ENCODE results near the gene NXNL2. TPM values are rescaled to one million over a fixed set of nuclear protein-coding genes. Genes with fewer than 3 reads are reported as not detected.

Gene NXNL2
- total RNA-seq, 2 experiments from 2014 or later = not detected

- no peak for DNase-seq
- peaks cover 3% of the 10 kb centered on the region for H3K9me3 Mint-ChIP-seq (ENCODE audit: insufficient read depth)
- ATAC-seq = no peak
- no peaks in the 10 kb centered on the region for H3K4me1 Mint-ChIP-seq (ENCODE audit: low read depth)
- peaks cover 10% of the 10 kb centered on the region for H3K27me3 Mint-ChIP-seq (ENCODE audit: low read depth)
- no peak overlapping the region for H3K27ac Mint-ChIP-seq
- ChIA-PET CTCF (no interaction called here), POLR2A (no interaction called here)
- no peaks in the 10 kb centered on the region for H3K36me3 Mint-ChIP-seq (ENCODE audit: low read depth)
- H3K4me3 Mint-ChIP-seq = no peak overlapping the region
These were observed 20.7 kb upstream of the NXNL2 start for GRCh38 chr9:88514247-88514646.

- Mint-ChIP-seq H3K4me1 (ENCODE audit: low read depth) (no peaks in the 10 kb centered on the region), H3K36me3 (ENCODE audit: low read depth) (no peaks in the 10 kb centered on the region), H3K9me3 (ENCODE audit: insufficient read depth) (no peaks in the 10 kb centered on the region), H3K27ac (no peak overlapping the region), H3K4me3 (no peak overlapping the region), H3K27me3 (ENCODE audit: low read depth) (peaks cover 2% of the 10 kb centered on the region)
- ChIA-PET POLR2A (no interaction called here), CTCF (interaction anchor here (1.2 kb wide), 1 partner anchor 11 kb away, joined by 3 read pairs; no protein-coding TSS in a partner anchor)
- ATAC-seq = no peak
- no peak for DNase-seq
These were observed 13.7 kb upstream of the NXNL2 start for GRCh38 chr9:88521308-88521707.

- DNase-seq (no peak), ATAC-seq (no peak)
- Mint-ChIP-seq H3K27ac (no peak overlapping the region), H3K4me3 (no peak overlapping the region), H3K4me1 (ENCODE audit: low read depth) (no peaks in the 10 kb centered on the region), H3K36me3 (ENCODE audit: low read depth) (no peaks in the 10 kb centered on the region), H3K9me3 (ENCODE audit: insufficient read depth) (no peaks in the 10 kb centered on the region), H3K27me3 (ENCODE audit: low read depth) (peaks cover 5% of the 10 kb centered on the region)
- CTCF ChIA-PET = no interaction called here
- POLR2A ChIA-PET = no interaction called here
These were observed 12.6 kb upstream of the NXNL2 start for GRCh38 chr9:88522360-88522759.

- Mint-ChIP-seq H3K9me3 (ENCODE audit: insufficient read depth) (no peaks in the 10 kb centered on the region), H3K27ac (no peak overlapping the region), H3K4me3 (no peak overlapping the region), H3K27me3 (ENCODE audit: low read depth) (peaks cover 5% of the 10 kb centered on the region), H3K4me1 (ENCODE audit: low read depth) (no peaks in the 10 kb centered on the region), H3K36me3 (ENCODE audit: low read depth) (no peaks in the 10 kb centered on the region)
- ChIA-PET CTCF (no interaction called here), POLR2A (no interaction called here)
- ATAC-seq = no peak
- DNase-seq = no peak
These were observed 11.9 kb upstream of the NXNL2 start for GRCh38 chr9:88523056-88523455.

GRCh38 chr9:88524911-88525310, 10.1 kb upstream of the NXNL2 start:
- Mint-ChIP-seq H3K27ac (no peak overlapping the region), H3K4me1 (ENCODE audit: low read depth) (no peaks in the 10 kb centered on the region), H3K9me3 (ENCODE audit: insufficient read depth) (no peaks in the 10 kb centered on the region), H3K36me3 (ENCODE audit: low read depth) (no peaks in the 10 kb centered on the region), H3K27me3 (ENCODE audit: low read depth) (peaks cover 10% of the 10 kb centered on the region), H3K4me3 (no peak overlapping the region)
- DNase-seq (no peak), ATAC-seq (no peak)
- CTCF ChIA-PET = no interaction called here
- POLR2A ChIA-PET = no interaction called here

DNA sequence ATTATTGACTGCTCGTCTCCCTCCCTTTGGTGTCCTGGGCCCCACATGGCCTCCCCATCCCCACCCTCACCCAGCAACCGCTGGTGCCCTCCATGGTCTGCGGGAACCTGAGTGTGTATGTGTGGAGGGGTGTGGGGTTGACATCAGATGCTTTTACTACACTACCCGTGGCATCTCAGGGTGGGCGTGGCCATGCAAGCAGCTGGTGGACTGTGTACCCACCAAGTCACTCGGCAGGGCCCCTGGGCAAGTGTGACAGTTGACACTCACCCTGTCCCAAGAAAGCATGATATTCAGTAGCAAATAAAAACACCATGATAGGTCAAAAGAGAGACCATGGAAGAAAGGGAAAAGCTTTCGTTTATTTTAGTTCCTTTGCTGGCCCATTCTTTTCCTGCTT, 7.4 kb upstream of the NXNL2 start:
- CTCF ChIA-PET = no interaction called here

DNA sequence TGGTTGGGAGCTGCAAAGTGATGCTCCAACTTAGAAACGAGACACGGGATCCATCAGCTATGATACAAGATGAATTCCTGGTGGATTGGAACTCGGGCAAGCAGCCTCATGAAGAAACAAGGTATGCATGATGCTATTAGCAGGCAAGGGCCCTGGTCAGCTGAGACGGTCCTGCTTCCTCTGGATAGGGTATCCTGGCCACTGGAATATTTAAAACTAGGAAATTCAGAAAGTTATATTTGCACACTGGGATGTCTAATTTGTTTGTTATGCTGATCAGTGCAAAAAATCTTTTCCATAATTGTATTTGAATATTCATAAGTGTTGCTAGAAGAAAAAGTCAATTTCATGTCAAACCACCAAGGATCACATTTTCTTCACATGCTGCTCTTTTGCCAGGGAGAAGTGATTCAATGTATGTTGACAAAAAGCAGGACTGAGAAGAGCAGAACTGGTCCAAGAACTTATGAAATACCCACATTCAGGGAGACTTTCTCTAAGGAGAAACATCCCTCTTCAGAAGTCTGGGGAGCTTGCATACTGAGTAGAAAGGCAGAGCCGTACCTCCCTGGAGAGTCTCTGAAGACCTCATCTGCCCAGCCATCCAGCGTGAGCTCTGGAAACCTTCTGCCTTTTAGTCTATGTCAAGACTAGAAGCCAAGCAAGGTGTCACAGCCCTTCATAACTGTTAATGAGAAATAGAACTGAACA, 6.7 kb upstream of the NXNL2 start:
- no peaks in the 10 kb centered on the region for H3K9me3 Mint-ChIP-seq (ENCODE audit: insufficient read depth)
- ATAC-seq (no peak), DNase-seq (no peak)
- H3K4me1 Mint-ChIP-seq (ENCODE audit: low read depth) = peaks cover 8% of the 10 kb centered on the region
- no peaks in the 10 kb centered on the region for H3K36me3 Mint-ChIP-seq (ENCODE audit: low read depth)
- ChIA-PET CTCF (no interaction called here), POLR2A (no interaction called here)
- H3K27me3 Mint-ChIP-seq (ENCODE audit: low read depth) = peaks cover 24% of the 10 kb centered on the region
- H3K27ac Mint-ChIP-seq = no peak overlapping the region
- no peak overlapping the region for H3K4me3 Mint-ChIP-seq

More for the DNA sequence above, 7.4 kb upstream of the NXNL2 start:
- ATAC-seq = no peak
- Mint-ChIP-seq H3K4me3 (no peak overlapping the region), H3K36me3 (ENCODE audit: low read depth) (no peaks in the 10 kb centered on the region), H3K27ac (no peak overlapping the region), H3K9me3 (ENCODE audit: insufficient read depth) (no peaks in the 10 kb centered on the region), H3K27me3 (ENCODE audit: low read depth) (peaks cover 18% of the 10 kb centered on the region), H3K4me1 (ENCODE audit: low read depth) (peaks cover 3% of the 10 kb centered on the region)
- POLR2A ChIA-PET = no interaction called here
- DNase-seq = no peak

DNA sequence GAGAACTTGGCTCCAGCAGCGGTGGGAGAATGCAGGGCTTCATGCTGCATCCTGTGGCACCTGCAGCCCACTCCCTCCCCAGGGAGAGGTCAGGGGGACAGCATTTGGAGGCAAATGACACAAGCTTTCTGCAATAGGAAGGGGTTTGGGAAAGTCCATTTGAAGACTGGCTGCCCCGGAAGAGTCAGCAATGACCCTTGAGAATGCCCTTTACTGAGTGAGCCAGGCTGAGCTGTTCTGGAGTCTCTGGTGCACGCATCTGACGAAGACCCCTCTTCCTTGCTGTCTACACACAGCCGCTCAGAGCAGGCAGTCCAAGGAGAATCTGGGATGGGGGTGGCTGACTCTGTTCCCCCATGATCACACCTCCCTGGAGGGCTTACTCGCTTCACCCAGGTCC, 5.5 kb upstream of the NXNL2 start:
- no peak for DNase-seq
- Mint-ChIP-seq H3K4me3 (no peak overlapping the region), H3K4me1 (ENCODE audit: low read depth) (peaks cover 9% of the 10 kb centered on the region), H3K36me3 (ENCODE audit: low read depth) (no peaks in the 10 kb centered on the region), H3K27ac (no peak overlapping the region), H3K27me3 (ENCODE audit: low read depth) (peaks cover 34% of the 10 kb centered on the region), H3K9me3 (ENCODE audit: insufficient read depth) (no peaks in the 10 kb centered on the region)
- no peak for ATAC-seq
- ChIA-PET CTCF (no interaction called here), POLR2A (no interaction called here)

DNA sequence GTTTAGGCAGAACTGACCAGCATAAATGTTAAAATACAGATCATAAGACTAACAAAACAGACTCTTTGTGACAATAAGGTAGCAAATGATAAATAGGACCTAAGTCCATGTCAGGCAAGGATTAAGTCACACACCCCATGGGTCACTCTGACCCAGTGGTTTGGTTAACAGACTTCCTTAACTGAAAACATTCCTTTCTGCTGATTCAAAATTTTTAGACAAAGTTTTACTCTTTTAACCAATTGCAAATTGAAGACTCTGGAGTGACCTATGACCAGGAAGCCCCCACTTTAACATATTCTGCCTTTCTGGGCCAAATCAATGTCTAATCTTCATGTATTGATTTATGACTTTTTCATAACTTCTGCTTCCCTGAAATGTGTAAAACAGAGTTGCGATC, 4.9 kb upstream of the NXNL2 start:
- DNase-seq (no peak), ATAC-seq (no peak)
- H3K4me3 Mint-ChIP-seq = no peak overlapping the region
- H3K4me1 Mint-ChIP-seq (ENCODE audit: low read depth) = peaks cover 10% of the 10 kb centered on the region
- POLR2A ChIA-PET = no interaction called here
- CTCF ChIA-PET = no interaction called here
- H3K9me3 Mint-ChIP-seq (ENCODE audit: insufficient read depth) = no peaks in the 10 kb centered on the region
- H3K27ac Mint-ChIP-seq = no peak overlapping the region
- peaks cover 34% of the 10 kb centered on the region for H3K27me3 Mint-ChIP-seq (ENCODE audit: low read depth)
- no peaks in the 10 kb centered on the region for H3K36me3 Mint-ChIP-seq (ENCODE audit: low read depth)

GRCh38 chr9:88531920-88532698, 2.9 kb upstream of the NXNL2 start:
- Mint-ChIP-seq H3K4me1 (ENCODE audit: low read depth) (peaks cover 19% of the 10 kb centered on the region), H3K4me3 (no peak overlapping the region), H3K9me3 (ENCODE audit: insufficient read depth) (no peaks in the 10 kb centered on the region), H3K27me3 (ENCODE audit: low read depth) (peaks cover 41% of the 10 kb centered on the region), H3K27ac (no peak overlapping the region), H3K36me3 (ENCODE audit: low read depth) (no peaks in the 10 kb centered on the region)
- POLR2A ChIA-PET = no interaction called here
- DNase-seq (peak; percentile 33), ATAC-seq (no peak)
- CTCF ChIA-PET = interaction anchor here (1.5 kb wide), 1 partner anchor 11 kb away, joined by 3 read pairs; no protein-coding TSS in a partner anchor

DNA sequence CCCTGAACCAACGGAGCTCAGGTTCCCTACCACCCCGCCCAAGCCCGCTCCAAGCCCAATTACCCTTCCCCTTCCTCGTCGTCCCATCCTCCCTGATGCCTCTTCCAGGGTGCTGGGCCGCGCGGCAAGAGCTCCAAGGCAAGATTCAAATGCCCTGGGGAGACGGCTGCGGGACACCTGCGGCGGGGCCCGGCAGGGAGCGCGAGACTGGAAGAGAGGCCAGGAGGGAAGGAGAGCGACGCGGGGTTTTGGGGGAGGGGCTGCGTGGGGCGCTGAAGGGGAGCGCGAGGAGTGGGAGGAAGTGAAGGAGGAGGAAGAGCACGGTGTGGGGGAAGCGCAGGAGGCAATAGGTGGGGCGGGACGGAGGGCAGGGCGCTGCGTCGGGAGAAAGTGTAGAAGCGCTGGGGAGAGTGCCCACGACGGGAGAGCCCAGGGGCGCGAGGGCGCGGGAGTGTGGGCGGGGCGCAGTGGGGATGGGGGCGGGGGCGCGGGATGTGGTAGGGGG, 975 bp upstream of the NXNL2 start:
- Mint-ChIP-seq H3K4me3 (no peak overlapping the region), H3K9me3 (ENCODE audit: insufficient read depth) (no peaks in the 10 kb centered on the region), H3K36me3 (ENCODE audit: low read depth) (no peaks in the 10 kb centered on the region), H3K27ac (no peak overlapping the region), H3K4me1 (ENCODE audit: low read depth) (peaks cover 28% of the 10 kb centered on the region), H3K27me3 (ENCODE audit: low read depth) (peaks cover 49% of the 10 kb centered on the region)
- ChIA-PET CTCF (interaction anchor here (1.3 kb wide), 1 partner anchor 358 kb away, joined by 3 read pairs; no protein-coding TSS in a partner anchor), POLR2A (no interaction called here)
- ATAC-seq (peak; percentile 5), DNase-seq (no peak)

- H3K27ac Mint-ChIP-seq = no peak overlapping the region
These were observed 446 bp downstream of the NXNL2 start for GRCh38 chr9:88535226-88536022.

More at GRCh38 chr9:88535226-88536022, 446 bp downstream of the NXNL2 start:
- DNase-seq = peak; percentile 22
- POLR2A ChIA-PET = no interaction called here
- peaks cover 46% of the 10 kb centered on the region for H3K27me3 Mint-ChIP-seq (ENCODE audit: low read depth)
- H3K4me3 Mint-ChIP-seq = no peak overlapping the region
- no peaks in the 10 kb centered on the region for H3K36me3 Mint-ChIP-seq (ENCODE audit: low read depth)
- H3K9me3 Mint-ChIP-seq (ENCODE audit: insufficient read depth) = no peaks in the 10 kb centered on the region
- ATAC-seq = peak; percentile 12
- H3K4me1 Mint-ChIP-seq (ENCODE audit: low read depth) = peaks cover 28% of the 10 kb centered on the region
- CTCF ChIA-PET = no interaction called here

All from activated CD8-positive, alpha-beta T cell treated with anti-CD3 and anti-CD28 coated beads, Interleukin-2, amount 10 ng/mL, durations not matched to agents 7 days and 5 days (primary cell).